NCI-H2171 treated with DMSO at 0.1 percent for 48 hours (cell line): ENCODE data around the gene MRNIP.
"Not testable (repeated sequence)": the region's sequence is repeated elsewhere in the genome, so short reads cannot be mapped to it uniquely, and the experiment has no call there.

ENCODE experiments used
- DNase-seq: peaks from one replicate; lab custom pipeline; 2025; lab: John Stamatoyannopoulos, UW

MRNIP gene

DNA sequence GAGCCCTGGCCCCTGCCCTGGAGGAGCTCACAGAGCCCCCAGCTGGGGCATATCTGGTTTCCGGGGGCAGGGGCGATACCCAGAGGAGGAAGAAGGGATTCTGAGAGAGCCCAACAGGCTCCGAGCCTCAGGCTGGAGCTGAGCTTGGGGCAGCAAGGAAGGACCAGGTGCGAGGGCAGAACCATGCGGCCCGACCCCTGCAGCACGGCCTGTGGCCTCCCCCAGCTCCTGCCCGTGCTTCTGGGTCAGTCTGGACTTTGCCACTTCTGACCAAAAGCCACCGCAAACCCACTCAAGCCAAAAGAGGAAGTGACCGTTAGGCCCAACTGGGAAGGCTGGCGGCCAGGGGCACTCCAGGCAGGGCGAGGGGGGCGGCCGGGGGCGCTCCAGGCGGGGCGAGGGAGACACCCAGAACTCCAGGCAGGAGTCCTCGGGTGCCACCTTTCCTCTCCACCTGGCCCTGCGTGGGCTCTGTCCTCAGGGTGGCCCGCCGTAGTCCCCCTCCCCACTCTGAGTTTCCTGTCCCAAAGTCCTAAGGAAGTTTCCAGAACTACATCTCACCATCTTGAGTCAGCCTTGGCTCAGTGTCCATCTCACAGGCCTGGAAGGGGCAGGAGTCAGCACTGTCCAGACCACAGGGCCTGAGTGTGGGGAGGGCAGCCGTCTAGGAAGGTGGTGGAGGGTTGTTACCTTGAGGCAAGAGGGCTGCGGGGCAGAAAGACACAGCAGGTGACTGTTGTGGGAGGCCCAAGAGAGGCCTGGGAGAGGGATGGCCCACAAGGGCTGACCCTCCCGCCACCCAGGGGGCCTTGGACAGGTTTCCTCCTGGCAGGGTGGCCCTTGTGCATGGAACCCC lies 65.8 kb downstream of the MRNIP start:
- DNase-seq: no peak

- DNase-seq: no peak
These were observed 66.6 kb downstream of the MRNIP start for GRCh38 chr5:179791881-179792611.

GRCh38 chr5:179789278-179789677 lies 69.3 kb downstream of the MRNIP start:
- not testable (repeated sequence) for DNase-seq

GRCh38 chr5:179788193-179788854 lies 70.3 kb downstream of the MRNIP start:
- no peak for DNase-seq
